ENCODE results near the gene TLL2.

Gene TLL2

DNA sequence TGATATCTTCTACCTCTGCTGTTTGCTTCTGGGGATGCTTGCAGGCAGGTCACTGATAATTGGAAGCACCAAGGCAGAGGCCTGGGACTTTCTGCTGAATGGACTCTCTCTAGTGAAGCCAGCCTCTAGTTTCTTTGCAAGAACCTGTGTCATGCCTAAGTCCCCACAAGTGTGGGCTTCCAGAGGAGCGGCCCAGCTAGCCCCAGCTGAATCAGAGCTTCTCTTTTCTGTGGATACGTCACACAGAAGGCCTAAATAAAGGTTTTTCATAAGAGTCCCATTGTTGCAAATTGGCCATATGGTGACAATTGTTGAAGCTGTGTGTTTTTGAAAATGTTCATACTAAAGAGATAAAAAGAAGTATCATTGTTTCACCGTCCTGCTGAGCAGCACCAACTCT is 148.2 kb downstream of the TLL2 start:
- DNase-seq (ENCODE audit: low spot score) (no peak), FAIRE-seq (no peak)

- no peak for DNase-seq (ENCODE audit: low spot score)
- FAIRE-seq, result no peak
Observed at GRCh38 chr10:96360766-96361165, 153.0 kb downstream of the TLL2 start.

- no peak for FAIRE-seq
- DNase-seq (ENCODE audit: low spot score), result no peak
Observed at GRCh38 chr10:96360331-96360730, 153.4 kb downstream of the TLL2 start.

DNA sequence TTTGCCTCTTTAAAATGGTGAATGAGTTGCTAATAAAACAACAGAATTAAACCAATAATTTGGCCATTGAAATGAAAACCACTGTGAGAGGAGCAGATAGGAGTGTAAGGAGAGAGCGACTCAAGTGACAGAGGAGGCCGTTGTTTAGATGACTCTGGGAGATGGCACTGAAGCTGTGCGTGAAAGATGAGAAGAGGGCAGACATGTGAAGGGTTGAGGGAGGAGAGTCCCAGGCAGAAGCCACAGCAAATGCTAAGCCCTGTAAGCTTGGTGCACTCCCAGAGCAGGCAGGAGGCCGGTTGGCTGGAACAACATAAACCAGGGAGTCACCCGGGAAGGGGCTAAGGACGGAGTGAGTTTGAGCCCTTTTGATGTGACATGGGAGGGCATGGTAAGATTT is 154.1 kb downstream of the TLL2 start:
- DNase-seq (ENCODE audit: low spot score) (no peak), FAIRE-seq (no peak)

DNA sequence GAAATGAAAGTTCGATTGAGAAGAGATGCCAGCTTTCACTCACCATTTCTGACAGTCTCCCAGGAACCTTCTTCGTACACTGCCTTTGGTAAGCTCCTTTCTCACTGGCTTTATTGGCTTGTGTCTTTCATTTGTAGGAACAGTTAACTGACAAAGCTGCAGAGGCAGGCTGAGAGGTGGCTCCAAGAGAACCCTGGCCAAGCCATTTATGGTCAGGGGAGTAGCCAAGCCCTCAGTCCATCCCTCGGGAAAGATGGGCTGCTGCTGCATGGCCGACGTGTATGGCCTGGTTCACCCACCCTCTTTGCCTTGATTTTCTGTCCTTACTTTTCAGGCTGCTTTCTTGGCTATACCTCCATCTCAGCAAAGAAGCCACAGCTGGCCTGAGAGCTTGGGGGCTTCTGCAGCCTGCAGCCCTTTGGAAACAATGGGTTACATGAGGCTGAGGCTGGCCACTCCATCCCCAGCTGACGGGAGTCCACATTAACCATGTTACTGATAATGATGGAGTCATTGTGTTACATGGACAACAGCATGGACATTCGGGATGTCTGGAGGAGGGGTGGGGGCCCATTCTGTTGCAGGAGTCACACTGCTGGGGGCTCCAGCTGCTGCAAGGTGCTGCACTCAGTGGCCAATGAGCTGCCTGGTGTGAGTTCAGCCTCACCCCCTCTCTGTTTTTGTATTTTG is 154.7 kb downstream of the TLL2 start, which contains the start of gene OPALIN:
OPALIN (minus strand) TSS at position 152 of the 690 bp plus-strand sequence; CDS start at position 46, 106 bp downstream.
- no peak for FAIRE-seq
- no peak for DNase-seq (ENCODE audit: low spot score)

GRCh38 chr10:96357038-96357620 is 156.6 kb downstream of the TLL2 start:
- FAIRE-seq, result no peak
- DNase-seq (ENCODE audit: low spot score), result no peak

GRCh38 chr10:96352582-96352981 is 161.1 kb downstream of the TLL2 start:
- FAIRE-seq, result no peak

DNA sequence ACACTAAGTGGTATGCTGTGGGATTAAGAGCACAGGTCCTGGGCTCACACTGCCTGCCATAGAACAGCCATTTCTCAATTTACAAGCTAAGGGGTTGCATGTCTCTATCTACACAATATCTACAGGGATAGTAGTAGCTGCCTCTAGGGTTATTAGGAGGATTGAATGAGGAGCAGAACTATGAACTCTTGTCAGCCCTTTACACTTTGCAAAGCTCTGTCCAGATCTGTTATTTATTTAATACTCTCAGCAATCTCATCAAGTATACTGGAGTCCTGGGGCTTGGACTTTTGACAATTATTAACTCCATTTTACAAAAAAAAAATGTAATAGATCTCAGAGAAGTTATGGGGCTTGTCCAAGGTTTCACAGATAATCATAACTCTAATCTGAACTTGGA is 161.7 kb downstream of the TLL2 start:
- no peak for DNase-seq (ENCODE audit: low spot score)
- no peak for FAIRE-seq

More at GRCh38 chr10:96352582-96352981, 161.1 kb downstream of the TLL2 start:
- DNase-seq (ENCODE audit: low spot score), result no peak

- no peak for FAIRE-seq
- DNase-seq (ENCODE audit: low spot score), result no peak
Observed at GRCh38 chr10:96346295-96346694, 167.4 kb downstream of the TLL2 start.

- DNase-seq (ENCODE audit: low spot score), result no peak
- no peak for FAIRE-seq
Observed at GRCh38 chr10:96345222-96345621, 168.5 kb downstream of the TLL2 start.

DNA sequence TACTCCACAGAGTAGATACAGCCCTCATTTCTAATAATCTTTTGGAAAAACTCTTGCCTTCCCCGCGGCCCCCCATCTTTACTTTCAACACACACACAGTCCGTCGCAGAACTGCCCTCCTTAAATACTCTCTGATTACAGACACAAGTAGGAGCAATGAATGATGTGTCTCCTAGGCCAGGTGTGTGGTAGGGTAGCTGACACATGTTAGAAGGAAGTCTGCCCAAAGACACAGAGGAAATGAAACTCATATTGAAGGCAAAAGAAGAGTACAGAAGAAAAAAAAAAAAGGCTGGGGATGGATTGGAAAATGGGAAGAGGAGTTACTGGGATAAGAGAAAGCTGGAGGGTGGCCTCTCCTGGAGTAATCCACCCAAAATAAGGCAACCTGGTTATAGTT is 169.5 kb downstream of the TLL2 start:
- DNase-seq (ENCODE audit: low spot score) (no peak), FAIRE-seq (no peak)

DNA sequence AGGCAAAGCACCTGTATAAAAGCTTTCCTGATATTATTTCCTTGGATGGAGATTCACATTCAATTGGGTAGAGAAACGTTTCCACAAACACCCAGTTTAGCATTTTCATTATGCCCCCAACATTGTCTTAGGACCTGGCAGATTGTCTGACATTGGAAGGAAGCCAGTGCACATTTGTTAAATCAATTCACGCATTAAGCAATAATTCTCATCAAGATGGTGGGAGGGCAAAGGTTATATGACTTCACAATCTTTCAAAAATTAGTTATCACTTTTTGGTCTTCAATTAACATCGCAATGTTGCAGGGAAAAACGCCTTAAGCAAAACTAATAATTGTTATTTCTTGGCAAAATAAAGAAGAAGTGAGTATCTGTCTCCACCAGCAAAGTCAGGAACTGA is 171.3 kb downstream of the TLL2 start:
- FAIRE-seq, result no peak
- DNase-seq (ENCODE audit: low spot score), result no peak

GRCh38 chr10:96341219-96342182 is 172.2 kb downstream of the TLL2 start:
- FAIRE-seq (no peak), DNase-seq (ENCODE audit: low spot score) (no peak)

DNA sequence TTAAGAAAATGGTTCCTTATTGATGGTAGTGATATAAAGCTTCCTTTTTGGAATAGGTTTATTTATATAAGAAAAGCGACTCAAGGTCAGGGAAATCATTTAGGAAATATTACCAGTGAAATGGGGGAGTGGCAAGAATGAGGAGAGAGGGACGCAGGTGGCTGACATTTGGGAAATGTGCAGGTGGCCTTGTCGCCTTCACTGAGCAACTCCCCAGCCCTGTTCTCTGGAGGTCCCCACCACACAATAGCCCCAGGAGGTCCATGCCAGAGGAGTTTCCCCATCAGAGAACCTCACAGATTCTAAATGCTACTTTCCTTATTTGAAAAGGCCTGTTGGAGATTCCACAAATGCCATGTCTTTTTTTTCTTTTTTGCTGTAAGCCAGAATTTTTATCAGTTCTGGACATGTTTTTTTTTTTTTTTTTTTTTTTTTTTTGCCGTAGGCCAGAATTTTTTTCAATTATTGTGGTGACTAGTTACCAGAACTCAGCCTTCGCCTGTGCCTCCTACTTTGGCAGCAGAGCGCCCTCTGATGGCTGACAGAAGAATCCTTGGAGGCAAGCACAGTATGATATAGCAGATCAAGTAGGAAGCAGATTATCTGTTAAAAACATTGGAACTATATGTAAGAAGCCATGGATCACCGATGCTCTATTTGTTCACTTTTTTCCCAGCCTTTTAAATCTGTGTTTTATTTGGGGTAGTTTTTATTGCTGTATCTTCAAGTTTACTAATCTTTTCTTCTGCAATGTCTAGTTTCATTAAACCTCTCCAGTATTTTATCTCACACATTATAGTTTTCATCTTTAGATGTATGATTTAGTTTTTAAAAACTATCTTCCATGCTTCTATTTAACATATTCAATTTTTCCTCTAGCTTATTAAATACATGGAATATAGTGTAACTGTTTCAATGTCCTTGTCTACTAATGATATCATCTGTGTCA is 173.5 kb downstream of the TLL2 start:
- FAIRE-seq, result no peak

GRCh38 chr10:96339383-96339782 is 174.3 kb downstream of the TLL2 start:
- FAIRE-seq (no peak), DNase-seq (ENCODE audit: low spot score) (no peak)

More for the DNA sequence above, 173.5 kb downstream of the TLL2 start:
- DNase-seq (ENCODE audit: low spot score), result peak; percentile 64

- DNase-seq (ENCODE audit: low spot score) (no peak), FAIRE-seq (no peak)
Observed at GRCh38 chr10:96338279-96338925, 175.3 kb downstream of the TLL2 start.

GRCh38 chr10:96337106-96337505 is 176.6 kb downstream of the TLL2 start:
- FAIRE-seq (no peak), DNase-seq (ENCODE audit: low spot score) (no peak)

- DNase-seq (ENCODE audit: low spot score) (peak; percentile 58), FAIRE-seq (no peak)
Observed at GRCh38 chr10:96334616-96335526, 178.9 kb downstream of the TLL2 start.

DNA sequence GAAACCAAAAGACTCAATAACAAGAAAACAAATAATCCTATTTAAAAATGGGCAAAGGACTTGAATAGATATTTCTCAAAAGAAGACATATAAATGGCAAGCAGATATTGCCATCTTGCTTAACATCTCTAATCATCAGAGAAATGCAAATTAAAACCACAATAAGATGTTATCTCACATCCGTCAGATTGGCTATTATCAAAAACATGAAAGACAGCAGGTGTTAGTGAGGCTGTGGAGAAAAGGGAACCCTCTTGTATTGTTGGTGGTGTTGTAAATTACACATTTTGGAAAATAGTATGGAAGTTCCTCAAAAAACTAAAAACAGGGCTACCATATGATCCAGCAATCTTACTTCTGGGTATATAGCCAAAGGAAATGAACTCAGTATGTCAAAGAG is 180.6 kb downstream of the TLL2 start:
- FAIRE-seq, result no peak
- DNase-seq (ENCODE audit: low spot score), result no peak

Data from urothelium cell line (cell line).